Sigmoid colon (tissue), 4 donors: ENCODE results near the gene TRIM52.

Source experiments
- CTCF ChIP-seq, 4 experiments: fragments of 450-650 bp in 3 of 4; fragments of 200-600 bp in 1 of 4; IDR thresholded peaks; one replicate each; pipeline ENCODE4 v1.5.1; 2016 to 2019; ENCODE audit warnings: antibody characterized with exemption in 4 of 4, mild to moderate bottlenecking in 3 of 4, moderate library complexity in 2 of 4
- EP300 ChIP-seq, 4 donors: sonication (generic); formaldehyde crosslinking; IDR thresholded peaks; one replicate each; pipeline ENCODE4 v1.6.1; 2017; ENCODE audit warnings: antibody characterized with exemption in 4 of 4
- POLR2A ChIP-seq, 2 donors: fragments of 450-650 bp; IDR thresholded peaks; one replicate each; pipeline ENCODE4 v1.6.1; 2016; ENCODE audit warnings: antibody characterized with exemption in 2 of 2, mild to moderate bottlenecking in 2 of 2, moderate library complexity in 2 of 2
- POLR2AphosphoS5 ChIP-seq, 4 donors: sonication (generic); formaldehyde crosslinking; IDR thresholded peaks; one replicate each; pipeline ENCODE4 v1.6.1; 2017; ENCODE audit warnings: antibody characterized with exemption in 4 of 4

- TF ChIP-seq CTCF (IDR thresholded peaks at IDR 0.05), result no peak
- TF ChIP-seq POLR2AphosphoS5 (IDR thresholded peaks at IDR 0.05), result peak; percentile 83 to 98 (median 92)
- TF ChIP-seq EP300 (IDR thresholded peaks at IDR 0.05), result peak in 2 of 4 donors; percentile 12 to 22
- peak; percentile 91 to 95 for TF ChIP-seq POLR2A (IDR thresholded peaks at IDR 0.05)
Measured at GRCh38 chr5:181223058-181223728, 37.8 kb downstream of the TRIM52 start, which contains the start of gene TRIM41.
